ENCODE measurements around the gene NCOA6. TPM values are rescaled to one million over a fixed set of nuclear protein-coding genes. Genes with fewer than 3 reads are reported as not detected.
A peak's percentile ranks its signal among the peaks of the same experiment; 100 is the strongest.

Gene NCOA6
- total and polyA plus RNA-seq, 2 of the 4 experiments (the other 2 are of a cell fraction) = 3.6 to 13.1 TPM

DNA sequence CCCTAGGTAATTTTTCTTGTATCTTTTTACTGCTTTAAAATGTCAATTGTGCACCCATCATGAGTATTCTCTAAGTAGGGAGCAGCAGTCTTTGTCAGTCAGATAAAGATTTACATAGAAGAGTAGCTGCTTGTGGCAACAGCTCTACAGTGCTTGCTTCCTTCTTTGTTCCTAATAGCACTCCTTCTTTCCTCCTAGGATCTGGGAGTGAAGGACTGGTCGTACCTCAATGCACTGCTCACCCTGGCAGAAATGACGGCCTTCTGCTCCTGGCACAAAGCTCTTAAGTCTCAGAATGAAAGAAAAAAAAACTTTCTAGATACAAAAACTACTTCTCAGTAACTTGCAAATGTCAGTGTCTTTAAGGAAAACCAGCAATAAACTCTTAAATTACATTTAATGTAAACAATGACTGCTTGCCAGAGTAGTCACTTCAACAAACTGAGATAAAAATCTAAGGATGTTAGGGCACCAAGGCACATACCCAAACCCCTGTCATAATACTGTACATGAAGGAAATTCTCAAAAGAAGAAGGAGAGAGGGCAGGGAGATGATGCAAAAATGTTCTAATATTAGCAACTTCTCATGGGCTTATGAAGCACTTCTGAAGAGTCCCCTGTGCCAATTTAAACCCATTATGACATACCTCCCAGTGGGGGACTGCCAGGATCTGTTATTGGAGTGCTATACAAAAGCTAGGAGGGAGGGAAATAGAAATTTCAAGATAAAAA is 34.0 kb downstream of the NCOA6 start:
- H2BK120ac ChIP-seq (ENCODE audit: low read depth, low read length) = 0 out of 2 replicates have a peak overlapping the region, but pooled peaks have one; percentile 59
- peak; percentile 67 for DNase-seq
- peak overlapping the region in 1 of 2 experiments; percentile 44; a peak in 2 of 4 replicates for H4K8ac ChIP-seq (ENCODE audit: low read depth in 2 of 2, low read length in 2 of 2)
- H3K56ac ChIP-seq (ENCODE audit: extremely low read depth, insufficient read depth, low read length) = no peak overlapping the region; the same call in 1 of the 2 replicates
- no peak overlapping the region for H2BK20ac ChIP-seq (ENCODE audit: low read depth, low read length)
- H3K4me3 ChIP-seq (ENCODE audit: insufficient read depth, low read depth, low read length) = no peak overlapping the region
- H3K27me3 ChIP-seq (ENCODE audit: control insufficient read depth, insufficient read depth, low read length) = no peaks in the 10 kb centered on the region
- TF ChIP-seq MAZ (IDR thresholded peaks at IDR 0.05; ENCODE audit: borderline replicate concordance, low read depth, low read length) = no peak
- TF ChIP-seq, protein P1, sequence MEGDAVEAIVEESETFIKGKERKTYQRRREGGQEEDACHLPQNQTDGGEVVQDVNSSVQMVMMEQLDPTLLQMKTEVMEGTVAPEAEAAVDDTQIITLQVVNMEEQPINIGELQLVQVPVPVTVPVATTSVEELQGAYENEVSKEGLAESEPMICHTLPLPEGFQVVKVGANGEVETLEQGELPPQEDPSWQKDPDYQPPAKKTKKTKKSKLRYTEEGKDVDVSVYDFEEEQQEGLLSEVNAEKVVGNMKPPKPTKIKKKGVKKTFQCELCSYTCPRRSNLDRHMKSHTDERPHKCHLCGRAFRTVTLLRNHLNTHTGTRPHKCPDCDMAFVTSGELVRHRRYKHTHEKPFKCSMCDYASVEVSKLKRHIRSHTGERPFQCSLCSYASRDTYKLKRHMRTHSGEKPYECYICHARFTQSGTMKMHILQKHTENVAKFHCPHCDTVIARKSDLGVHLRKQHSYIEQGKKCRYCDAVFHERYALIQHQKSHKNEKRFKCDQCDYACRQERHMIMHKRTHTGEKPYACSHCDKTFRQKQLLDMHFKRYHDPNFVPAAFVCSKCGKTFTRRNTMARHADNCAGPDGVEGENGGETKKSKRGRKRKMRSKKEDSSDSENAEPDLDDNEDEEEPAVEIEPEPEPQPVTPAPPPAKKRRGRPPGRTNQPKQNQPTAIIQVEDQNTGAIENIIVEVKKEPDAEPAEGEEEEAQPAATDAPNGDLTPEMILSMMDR (conservative IDR thresholded peaks at IDR 0.05; ENCODE audit: low read depth, low read length) = no peak
- peak; percentile 85 for TF ChIP-seq CEBPB (IDR thresholded peaks at IDR 0.05; ENCODE audit: low read depth, low read length)
- TF ChIP-seq RFX5 (IDR thresholded peaks at IDR 0.05; ENCODE audit: low read depth, low read length) = no peak
- no peak overlapping the region for H2AK9ac ChIP-seq (replicated peaks; ENCODE audit: low read depth, low read length, poor library complexity)
- no CpG with 5 or more reads among the region's 2 CpGs for WGBS, 2 experiments (ENCODE audit: extremely low coverage in 2 of 2, insufficient read length in 1 of 2)
- H2BK15ac ChIP-seq (ENCODE audit: low read depth, low read length) = peak overlapping the region; percentile 39; the same call in 1 of the 3 replicates
- peaks cover 31% of the 10 kb centered on the region; the same call in 1 of the 2 replicates for H4K20me1 ChIP-seq (ENCODE audit: insufficient read depth, low read length)
- no peak overlapping the region for H2AFZ ChIP-seq (replicated peaks; ENCODE audit: low read length, poor library complexity)
- dilution Hi-C loops (cut with HindIII; ENCODE audit: low sequenced_read_pairs, unreplicated experiment) = no loop called here
- H3K23ac ChIP-seq (ENCODE audit: low read depth, low read length) = peak overlapping the region; percentile 67
- intact Hi-C loops (cut with micrococcal nuclease) = no loop called here
- ChIA-PET CTCF (interaction anchor here (1.5 kb wide), 1 partner anchor 18 kb away, joined by 3 read pairs; no protein-coding TSS in a partner anchor), POLR2A (ENCODE audit: unreplicated experiment) (interaction anchor here (0.6 kb wide), 2 partner anchors 30 to 705 kb away, joined by 3 read pairs; no protein-coding TSS in a partner anchor)
- peak overlapping the region; percentile 74 for H3K14ac ChIP-seq (replicated peaks; ENCODE audit: low read depth, low read length)
- peak overlapping the region; percentile 55 for H3K27ac ChIP-seq (ENCODE audit: insufficient read depth, low read length)
- 0 out of 2 replicates have a peak overlapping the region, but pooled peaks have one; percentile 18 for H2AK5ac ChIP-seq (ENCODE audit: low read depth, low read length)
- H2BK5ac ChIP-seq (ENCODE audit: low read depth, low read length, poor library complexity, severe bottlenecking) = peak overlapping the region; percentile 46
- H3K9ac ChIP-seq (ENCODE audit: low read depth, low read length) = no peak overlapping the region
- H3K4me1 ChIP-seq (ENCODE audit: control insufficient read depth, insufficient read depth, low read length) = peaks cover 13% of the 10 kb centered on the region
- H3K36me3 ChIP-seq (ENCODE audit: control insufficient read depth, insufficient read depth, low read length) = peaks cover 7% of the 10 kb centered on the region
- H3K9me3 ChIP-seq (ENCODE audit: control insufficient read depth, insufficient read depth, low read length) = no peaks in the 10 kb centered on the region
- peaks cover 14 to 63% of the 10 kb centered on the region in 2 experiments for H3K79me1 ChIP-seq (ENCODE audit: low read depth in 1 of 2, low read length in 2 of 2)
- peak overlapping the region; percentile 68 for H3K4me2 ChIP-seq (ENCODE audit: low read depth, low read length)
- in situ Hi-C loops (cut with MboI; ENCODE audit: low sequenced_read_pairs) = no loop called here
- BruUV-seq (replicated peaks) = no TSS peak
- ATAC-seq (ENCODE audit: low read depth) = peak; percentile 78
- H3K4ac ChIP-seq (ENCODE audit: low read depth, low read length) = peak overlapping the region; percentile 46; the same call in 1 of the 2 replicates
- H4K91ac ChIP-seq (ENCODE audit: insufficient read depth, low read depth, low read length) = no peak overlapping the region
- H3K9me1 ChIP-seq (ENCODE audit: insufficient read depth, low read length) = peaks cover 3% of the 10 kb centered on the region; the same call in 1 of the 2 replicates
- no peak overlapping the region for H4K5ac ChIP-seq (ENCODE audit: low read depth, low read length)
- peak overlapping the region; percentile 17; the same call in 1 of the 2 replicates for H3K18ac ChIP-seq (ENCODE audit: low read depth, low read length)
